Central memory CD8-positive, alpha-beta T cell (primary cell): ENCODE data around the gene RXFP4.
"Not testable (repeated sequence)": the region's sequence is repeated elsewhere in the genome, so short reads cannot be mapped to it uniquely, and the experiment has no call there.

Source experiments
- ATAC-seq: fragments of 150-1000 bp; cut with Tn5 transposase; replicated peaks from 2 replicates; pipeline ENCODE4 v1.10.0; 2022; ENCODE audit warnings: mild to moderate bottlenecking, moderate FRiP score, moderate number of reproducible peaks; ENCODE audit not compliant: poor library complexity, severe bottlenecking; ENCODE audit errors: extremely low read depth
- DNase-seq, 2 donors: peaks; one replicate each; pipeline ENCODE4 v3.0.0; 2021; ENCODE audit warnings: low spot score in 2 of 2
- H3K27ac Mint-ChIP-seq: one replicate; pipeline ENCODE4 v1.8.0; 2022; ENCODE audit warnings: low read depth, mild to moderate bottlenecking, moderate library complexity, mixed read lengths
- H3K27me3 Mint-ChIP-seq: one replicate; pipeline ENCODE4 v1.8.0; 2022; ENCODE audit warnings: mixed read lengths
- H3K36me3 Mint-ChIP-seq: one replicate; pipeline ENCODE4 v1.8.0; 2022; ENCODE audit warnings: mild to moderate bottlenecking, moderate library complexity, mixed read lengths; ENCODE audit not compliant: insufficient read depth
- H3K4me1 Mint-ChIP-seq: one replicate; pipeline ENCODE4 v1.8.0; 2022; ENCODE audit warnings: mixed read lengths
- H3K4me3 Mint-ChIP-seq: one replicate; pipeline ENCODE4 v1.8.0; 2022; ENCODE audit warnings: mild to moderate bottlenecking, moderate library complexity, mixed read lengths
- H3K9me3 Mint-ChIP-seq: one replicate; pipeline ENCODE4 v1.8.0; 2022; ENCODE audit warnings: mixed read lengths

RXFP4 gene

GRCh38 chr1:155940993-155941844 is at the start of gene RXFP4:
Gene RXFP4 (plus strand): TSS chr1:155941638. CDS start chr1:155941710, 72 bp downstream.
- H3K4me3 Mint-ChIP-seq: no peak within 1 kb of the TSS
- DNase-seq: no peak
- H3K27ac Mint-ChIP-seq: peak within 1 kb of the TSS; percentile 84
- peaks cover 30% of the 10 kb centered on the region for H3K4me1 Mint-ChIP-seq
- H3K9me3 Mint-ChIP-seq: no peaks in the 10 kb centered on the region
- no peak for ATAC-seq
- no peaks in the 10 kb centered on the region for H3K27me3 Mint-ChIP-seq
- peaks cover 10% of the 10 kb centered on the region for H3K36me3 Mint-ChIP-seq

DNA sequence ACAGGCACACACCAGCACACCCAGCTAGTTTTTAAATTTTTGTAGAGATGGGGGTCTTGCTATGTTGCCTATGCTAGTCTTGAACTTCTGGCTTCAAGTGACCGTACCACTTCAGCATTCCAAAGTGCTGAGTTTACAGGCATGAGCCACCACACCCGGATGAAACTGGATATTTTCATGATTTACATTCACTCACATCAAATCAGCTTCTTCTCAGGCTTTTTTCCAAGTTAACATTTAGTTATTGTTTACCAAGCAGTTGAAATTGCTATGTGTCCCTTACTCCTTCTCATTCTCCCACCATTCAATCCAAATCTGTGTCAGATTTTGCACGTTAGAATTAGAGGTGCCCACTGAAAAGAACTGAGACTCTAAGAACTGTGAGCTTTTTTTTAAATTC is 48.6 kb upstream of the RXFP4 start:
- Mint-ChIP-seq H3K27ac (peak overlapping the region; percentile 33), H3K36me3 (peaks cover 6% of the 10 kb centered on the region), H3K4me1 (peaks cover 11% of the 10 kb centered on the region), H3K9me3 (no peaks in the 10 kb centered on the region), H3K4me3 (no peak overlapping the region), H3K27me3 (no peaks in the 10 kb centered on the region)
- ATAC-seq (no peak), DNase-seq (no peak)

GRCh38 chr1:155893389-155894142 is 47.9 kb upstream of the RXFP4 start:
- H3K9me3 Mint-ChIP-seq: no peaks in the 10 kb centered on the region
- H3K27me3 Mint-ChIP-seq: no peaks in the 10 kb centered on the region
- H3K36me3 Mint-ChIP-seq: peaks cover 7% of the 10 kb centered on the region
- DNase-seq: no peak
- H3K4me3 Mint-ChIP-seq: no peak overlapping the region
- H3K27ac Mint-ChIP-seq: peak overlapping the region; percentile 33
- H3K4me1 Mint-ChIP-seq: peaks cover 11% of the 10 kb centered on the region
- ATAC-seq: peak; percentile 97

DNA sequence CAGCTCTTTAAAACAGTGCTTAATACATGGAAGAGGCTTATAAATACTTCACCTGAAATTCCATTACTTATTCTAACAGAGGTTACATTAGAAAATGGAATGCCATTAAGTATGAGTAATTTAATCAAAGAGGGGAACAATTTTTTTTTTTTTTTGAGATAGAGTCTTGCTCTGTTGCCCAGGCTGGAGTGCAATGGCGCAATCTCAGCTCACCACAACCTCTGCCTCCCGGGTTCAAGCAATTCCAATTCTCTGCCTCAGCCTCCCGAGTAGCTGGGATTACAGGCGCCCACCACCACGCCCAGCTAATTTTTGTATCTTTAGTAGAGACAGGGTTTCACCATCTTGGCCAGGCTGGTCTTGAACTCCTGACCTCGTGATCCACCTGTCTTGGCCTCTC is 45.8 kb upstream of the RXFP4 start:
- Mint-ChIP-seq H3K4me1 (peaks cover 11% of the 10 kb centered on the region), H3K36me3 (peaks cover 26% of the 10 kb centered on the region)
- not testable (repeated sequence) for H3K9me3 Mint-ChIP-seq, ATAC-seq, DNase-seq, H3K27ac Mint-ChIP-seq, H3K27me3 Mint-ChIP-seq, H3K4me3 Mint-ChIP-seq

DNA sequence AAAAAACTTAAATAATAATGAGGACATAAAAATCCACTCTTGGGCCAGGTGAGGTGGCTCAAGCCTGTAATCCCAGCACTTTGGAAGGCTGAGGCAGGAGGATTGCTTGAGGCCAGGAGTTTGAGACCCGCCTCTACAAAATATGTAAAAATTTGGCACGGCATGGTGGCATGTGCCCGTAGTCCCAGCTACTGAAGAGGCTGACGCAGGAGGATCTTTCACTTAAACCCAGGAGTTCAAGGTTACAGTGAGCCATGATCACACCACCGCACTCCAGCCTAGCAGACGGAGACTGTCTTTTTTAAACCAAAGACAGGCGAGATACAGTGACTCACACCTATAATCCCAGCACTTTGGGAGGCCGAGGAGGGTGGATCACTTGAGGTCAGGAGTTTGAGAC is 45.0 kb upstream of the RXFP4 start:
- H3K27me3 Mint-ChIP-seq, DNase-seq, H3K27ac Mint-ChIP-seq, H3K4me3 Mint-ChIP-seq, ATAC-seq, H3K9me3 Mint-ChIP-seq: not testable (repeated sequence)
- Mint-ChIP-seq H3K4me1 (peaks cover 11% of the 10 kb centered on the region), H3K36me3 (peaks cover 35% of the 10 kb centered on the region)

DNA sequence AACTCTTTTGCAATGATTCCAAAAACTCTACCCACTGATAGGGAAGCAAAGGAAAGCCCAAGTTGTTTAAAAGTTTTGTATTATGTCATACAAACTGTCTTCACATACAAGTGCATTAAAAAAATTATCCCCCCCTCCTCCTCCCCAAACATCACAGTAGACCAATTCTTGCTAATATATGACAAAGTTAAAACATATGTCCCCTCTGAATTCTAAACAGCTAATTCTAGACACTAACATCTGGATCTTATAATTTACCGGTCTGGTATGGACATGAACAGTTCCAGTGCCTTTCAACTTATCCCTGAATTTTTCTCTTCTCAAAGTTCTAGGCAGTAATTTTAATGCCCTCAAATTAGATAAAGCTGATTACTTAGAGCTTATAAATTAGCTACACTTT is 43.7 kb upstream of the RXFP4 start:
- Mint-ChIP-seq H3K27me3 (no peaks in the 10 kb centered on the region), H3K4me1 (peaks cover 11% of the 10 kb centered on the region), H3K27ac (no peak overlapping the region), H3K4me3 (no peak overlapping the region), H3K36me3 (peaks cover 42% of the 10 kb centered on the region), H3K9me3 (no peaks in the 10 kb centered on the region)
- DNase-seq: no peak
- ATAC-seq: no peak

DNA sequence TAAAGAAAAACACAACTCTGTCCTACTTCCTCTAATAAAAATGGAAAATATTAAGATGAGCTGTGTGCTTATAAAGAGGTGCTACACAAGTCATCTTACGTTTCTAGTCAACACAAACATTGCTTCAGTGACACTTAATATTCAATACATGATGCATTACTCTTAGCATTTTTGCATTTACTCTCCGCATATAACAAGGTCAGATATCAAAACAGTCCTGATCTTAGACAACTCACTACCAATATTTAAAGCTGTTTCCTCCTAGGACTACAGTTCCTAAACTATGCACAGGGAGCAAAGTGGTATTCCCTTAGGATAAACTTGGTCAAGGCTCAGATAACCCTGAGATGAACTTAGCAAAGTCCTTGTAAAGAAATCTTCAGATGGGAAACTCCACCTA is 42.5 kb upstream of the RXFP4 start:
- peaks cover under 1% of the 10 kb centered on the region for H3K4me1 Mint-ChIP-seq
- H3K9me3 Mint-ChIP-seq: no peaks in the 10 kb centered on the region
- H3K36me3 Mint-ChIP-seq: peaks cover 52% of the 10 kb centered on the region
- H3K27me3 Mint-ChIP-seq: no peaks in the 10 kb centered on the region
- DNase-seq: no peak
- no peak overlapping the region for H3K4me3 Mint-ChIP-seq
- no peak for ATAC-seq
- no peak overlapping the region for H3K27ac Mint-ChIP-seq

- H3K27me3 Mint-ChIP-seq: no peaks in the 10 kb centered on the region
- no peak for DNase-seq
- H3K4me3 Mint-ChIP-seq: no peak overlapping the region
- no peaks in the 10 kb centered on the region for H3K9me3 Mint-ChIP-seq
- ATAC-seq: no peak
- peaks cover 60% of the 10 kb centered on the region for H3K36me3 Mint-ChIP-seq
- H3K27ac Mint-ChIP-seq: no peak overlapping the region
- H3K4me1 Mint-ChIP-seq: peaks cover 4% of the 10 kb centered on the region
Observed at GRCh38 chr1:155899683-155900082, 41.8 kb upstream of the RXFP4 start.

GRCh38 chr1:155900161-155900560 is 41.3 kb upstream of the RXFP4 start:
- no peaks in the 10 kb centered on the region for H3K9me3 Mint-ChIP-seq
- DNase-seq: no peak
- H3K36me3 Mint-ChIP-seq: peaks cover 64% of the 10 kb centered on the region
- no peak overlapping the region for H3K4me3 Mint-ChIP-seq
- H3K27ac Mint-ChIP-seq: no peak overlapping the region
- no peak for ATAC-seq
- no peaks in the 10 kb centered on the region for H3K27me3 Mint-ChIP-seq
- peaks cover 5% of the 10 kb centered on the region for H3K4me1 Mint-ChIP-seq

DNA sequence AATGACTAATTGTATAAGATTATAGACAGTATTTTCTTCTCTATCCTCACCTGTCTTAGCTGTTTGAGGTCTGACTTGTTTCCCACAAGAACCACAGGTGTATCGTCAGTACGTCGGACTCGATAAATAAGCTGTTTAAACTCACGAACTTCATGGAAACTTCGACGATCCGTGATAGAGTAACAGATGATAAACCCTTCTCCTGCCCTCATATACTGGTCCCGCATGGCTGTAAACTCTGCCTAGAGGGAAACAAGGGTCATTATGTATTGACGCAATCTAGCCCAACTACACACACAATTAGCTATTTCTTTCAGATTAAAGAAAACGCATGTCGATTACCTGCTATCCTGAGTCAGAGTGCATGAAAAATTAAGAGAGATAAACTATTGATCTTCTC is 37.2 kb upstream of the RXFP4 start:
- no peaks in the 10 kb centered on the region for H3K9me3 Mint-ChIP-seq
- H3K27ac Mint-ChIP-seq: no peak overlapping the region
- no peak for DNase-seq
- H3K4me1 Mint-ChIP-seq: peaks cover 5% of the 10 kb centered on the region
- H3K36me3 Mint-ChIP-seq: peaks cover 80% of the 10 kb centered on the region
- no peaks in the 10 kb centered on the region for H3K27me3 Mint-ChIP-seq
- no peak for ATAC-seq
- no peak overlapping the region for H3K4me3 Mint-ChIP-seq

DNA sequence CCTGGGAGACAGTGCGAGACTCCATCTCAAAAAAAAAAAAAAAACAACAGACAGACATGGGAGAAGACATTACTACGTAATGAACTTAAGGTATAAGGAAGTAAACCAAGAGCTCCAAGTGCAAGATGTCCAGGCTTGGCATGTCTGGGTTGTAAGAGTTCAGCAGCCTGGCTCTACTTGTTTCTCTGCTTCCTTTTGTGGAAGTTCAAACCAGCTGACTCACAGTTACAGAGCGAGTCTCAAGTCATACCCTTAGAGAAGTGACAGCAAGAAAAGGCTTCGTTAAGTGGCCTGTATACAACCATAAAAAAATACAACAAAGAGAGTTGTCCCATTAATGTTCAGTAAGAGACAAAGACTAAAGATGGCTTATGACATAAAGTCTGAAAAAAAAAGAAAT is 31.5 kb upstream of the RXFP4 start:
- Mint-ChIP-seq H3K4me3 (peak overlapping the region; percentile 98), H3K27ac (peak overlapping the region; percentile 99), H3K9me3 (no peaks in the 10 kb centered on the region), H3K4me1 (peaks cover 21% of the 10 kb centered on the region), H3K27me3 (no peaks in the 10 kb centered on the region), H3K36me3 (peaks cover 62% of the 10 kb centered on the region)
- DNase-seq (no peak), ATAC-seq (no peak)

DNA sequence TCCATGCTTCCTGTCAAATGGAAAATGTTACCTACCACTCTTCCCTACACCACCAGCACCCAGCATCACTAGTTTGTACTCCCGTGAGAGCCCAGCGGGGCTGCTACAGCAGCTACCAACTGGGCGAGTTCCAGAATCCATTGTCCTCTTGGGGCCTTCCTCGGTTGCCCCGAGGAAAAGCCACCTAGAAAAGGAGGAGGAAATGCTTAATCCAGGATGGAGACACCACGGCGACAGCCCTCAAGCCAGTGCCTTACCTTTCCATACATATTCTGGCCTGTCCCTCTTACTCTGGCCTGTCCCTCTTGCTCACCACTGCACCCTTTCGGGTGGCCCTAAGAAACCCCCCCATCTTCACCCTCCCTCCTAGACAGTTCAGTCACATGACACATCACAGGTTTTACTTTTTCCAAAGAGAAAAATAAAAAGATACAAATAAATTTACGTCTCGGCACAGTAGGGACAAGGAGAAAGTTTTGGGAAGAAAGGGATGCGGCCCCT is 30.8 kb upstream of the RXFP4 start:
- Mint-ChIP-seq H3K36me3 (peaks cover 66% of the 10 kb centered on the region), H3K27ac (peak overlapping the region; percentile 99), H3K27me3 (no peaks in the 10 kb centered on the region), H3K9me3 (no peaks in the 10 kb centered on the region), H3K4me3 (peak overlapping the region; percentile 98), H3K4me1 (peaks cover 21% of the 10 kb centered on the region)
- ATAC-seq: peak; percentile 60
- no peak for DNase-seq
